ENCODE results near the gene ATP5PD.

ATP5PD gene

GRCh38 chr17:75010683-75011400 lies 35.9 kb downstream of the ATP5PD start (continued):
- TF ChIP-seq, protein P1, sequence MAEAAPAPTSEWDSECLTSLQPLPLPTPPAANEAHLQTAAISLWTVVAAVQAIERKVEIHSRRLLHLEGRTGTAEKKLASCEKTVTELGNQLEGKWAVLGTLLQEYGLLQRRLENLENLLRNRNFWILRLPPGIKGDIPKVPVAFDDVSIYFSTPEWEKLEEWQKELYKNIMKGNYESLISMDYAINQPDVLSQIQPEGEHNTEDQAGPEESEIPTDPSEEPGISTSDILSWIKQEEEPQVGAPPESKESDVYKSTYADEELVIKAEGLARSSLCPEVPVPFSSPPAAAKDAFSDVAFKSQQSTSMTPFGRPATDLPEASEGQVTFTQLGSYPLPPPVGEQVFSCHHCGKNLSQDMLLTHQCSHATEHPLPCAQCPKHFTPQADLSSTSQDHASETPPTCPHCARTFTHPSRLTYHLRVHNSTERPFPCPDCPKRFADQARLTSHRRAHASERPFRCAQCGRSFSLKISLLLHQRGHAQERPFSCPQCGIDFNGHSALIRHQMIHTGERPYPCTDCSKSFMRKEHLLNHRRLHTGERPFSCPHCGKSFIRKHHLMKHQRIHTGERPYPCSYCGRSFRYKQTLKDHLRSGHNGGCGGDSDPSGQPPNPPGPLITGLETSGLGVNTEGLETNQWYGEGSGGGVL (tag by site-specific recombination; IDR thresholded peaks at IDR 0.05): peak; percentile 33
- TF ChIP-seq ZBTB21 (tag by site-specific recombination; IDR thresholded peaks at IDR 0.05) (peak; percentile 94), ZBTB48 (tag by site-specific recombination; IDR thresholded peaks at IDR 0.05) (peak; percentile 52; the same call in 1 of the 2 replicates), ZNF658 (tag by site-specific recombination; IDR thresholded peaks at IDR 0.05) (no peak), SP7 (tag by site-specific recombination; IDR thresholded peaks at IDR 0.05) (peak; percentile 70), KLF7 (tag by site-specific recombination; IDR thresholded peaks at IDR 0.05; ENCODE audit: borderline replicate concordance) (no peak), ZNF324 (tag by site-specific recombination; IDR thresholded peaks at IDR 0.05) (no peak), KLF10 (tag by site-specific recombination; IDR thresholded peaks at IDR 0.05) (no peak), ZNF837 (tag by site-specific recombination; IDR thresholded peaks at IDR 0.05) (no peak), BCL11B (tag by site-specific recombination; IDR thresholded peaks at IDR 0.05; ENCODE audit: low read depth) (no peak), ZNF621 (tag by site-specific recombination; IDR thresholded peaks at IDR 0.05) (no peak), MZF1 (tag by site-specific recombination; IDR thresholded peaks at IDR 0.05; ENCODE audit: borderline replicate concordance) (no peak), ZNF600 (tag by site-specific recombination; IDR thresholded peaks at IDR 0.05) (peak; percentile 86), ZNF138 (tag by site-specific recombination; IDR thresholded peaks at IDR 0.05; ENCODE audit: borderline replicate concordance) (no peak), HOXC10 (CRISPR knock-in tag; IDR thresholded peaks at IDR 0.05) (no peak)
- TF ChIP-seq, protein P2, sequence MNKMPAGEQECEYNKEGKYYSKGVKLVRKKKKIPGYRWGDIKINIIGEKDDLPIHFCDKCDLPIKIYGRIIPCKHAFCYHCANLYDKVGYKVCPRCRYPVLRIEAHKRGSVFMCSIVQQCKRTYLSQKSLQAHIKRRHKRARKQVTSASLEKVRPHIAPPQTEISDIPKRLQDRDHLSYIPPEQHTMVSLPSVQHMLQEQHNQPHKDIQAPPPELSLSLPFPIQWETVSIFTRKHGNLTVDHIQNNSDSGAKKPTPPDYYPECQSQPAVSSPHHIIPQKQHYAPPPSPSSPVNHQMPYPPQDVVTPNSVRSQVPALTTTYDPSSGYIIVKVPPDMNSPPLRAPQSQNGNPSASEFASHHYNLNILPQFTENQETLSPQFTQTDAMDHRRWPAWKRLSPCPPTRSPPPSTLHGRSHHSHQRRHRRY (tag by site-specific recombination; IDR thresholded peaks at IDR 0.05): no peak
- TF ChIP-seq, protein P3, sequence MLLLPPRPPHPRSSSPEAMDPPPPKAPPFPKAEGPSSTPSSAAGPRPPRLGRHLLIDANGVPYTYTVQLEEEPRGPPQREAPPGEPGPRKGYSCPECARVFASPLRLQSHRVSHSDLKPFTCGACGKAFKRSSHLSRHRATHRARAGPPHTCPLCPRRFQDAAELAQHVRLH (tag by site-specific recombination; IDR thresholded peaks at IDR 0.05): no peak
- TF ChIP-seq, protein P4, sequence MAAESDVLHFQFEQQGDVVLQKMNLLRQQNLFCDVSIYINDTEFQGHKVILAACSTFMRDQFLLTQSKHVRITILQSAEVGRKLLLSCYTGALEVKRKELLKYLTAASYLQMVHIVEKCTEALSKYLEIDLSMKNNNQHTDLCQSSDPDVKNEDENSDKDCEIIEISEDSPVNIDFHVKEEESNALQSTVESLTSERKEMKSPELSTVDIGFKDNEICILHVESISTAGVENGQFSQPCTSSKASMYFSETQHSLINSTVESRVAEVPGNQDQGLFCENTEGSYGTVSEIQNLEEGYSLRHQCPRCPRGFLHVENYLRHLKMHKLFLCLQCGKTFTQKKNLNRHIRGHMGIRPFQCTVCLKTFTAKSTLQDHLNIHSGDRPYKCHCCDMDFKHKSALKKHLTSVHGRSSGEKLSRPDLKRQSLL (tag by site-specific recombination; IDR thresholded peaks at IDR 0.05): peak; percentile 69
- TF ChIP-seq, protein P5, sequence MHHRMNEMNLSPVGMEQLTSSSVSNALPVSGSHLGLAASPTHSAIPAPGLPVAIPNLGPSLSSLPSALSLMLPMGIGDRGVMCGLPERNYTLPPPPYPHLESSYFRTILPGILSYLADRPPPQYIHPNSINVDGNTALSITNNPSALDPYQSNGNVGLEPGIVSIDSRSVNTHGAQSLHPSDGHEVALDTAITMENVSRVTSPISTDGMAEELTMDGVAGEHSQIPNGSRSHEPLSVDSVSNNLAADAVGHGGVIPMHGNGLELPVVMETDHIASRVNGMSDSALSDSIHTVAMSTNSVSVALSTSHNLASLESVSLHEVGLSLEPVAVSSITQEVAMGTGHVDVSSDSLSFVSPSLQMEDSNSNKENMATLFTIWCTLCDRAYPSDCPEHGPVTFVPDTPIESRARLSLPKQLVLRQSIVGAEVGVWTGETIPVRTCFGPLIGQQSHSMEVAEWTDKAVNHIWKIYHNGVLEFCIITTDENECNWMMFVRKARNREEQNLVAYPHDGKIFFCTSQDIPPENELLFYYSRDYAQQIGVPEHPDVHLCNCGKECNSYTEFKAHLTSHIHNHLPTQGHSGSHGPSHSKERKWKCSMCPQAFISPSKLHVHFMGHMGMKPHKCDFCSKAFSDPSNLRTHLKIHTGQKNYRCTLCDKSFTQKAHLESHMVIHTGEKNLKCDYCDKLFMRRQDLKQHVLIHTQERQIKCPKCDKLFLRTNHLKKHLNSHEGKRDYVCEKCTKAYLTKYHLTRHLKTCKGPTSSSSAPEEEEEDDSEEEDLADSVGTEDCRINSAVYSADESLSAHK (tag by site-specific recombination; IDR thresholded peaks at IDR 0.05): peak; percentile 90
- TF ChIP-seq, protein P6, sequence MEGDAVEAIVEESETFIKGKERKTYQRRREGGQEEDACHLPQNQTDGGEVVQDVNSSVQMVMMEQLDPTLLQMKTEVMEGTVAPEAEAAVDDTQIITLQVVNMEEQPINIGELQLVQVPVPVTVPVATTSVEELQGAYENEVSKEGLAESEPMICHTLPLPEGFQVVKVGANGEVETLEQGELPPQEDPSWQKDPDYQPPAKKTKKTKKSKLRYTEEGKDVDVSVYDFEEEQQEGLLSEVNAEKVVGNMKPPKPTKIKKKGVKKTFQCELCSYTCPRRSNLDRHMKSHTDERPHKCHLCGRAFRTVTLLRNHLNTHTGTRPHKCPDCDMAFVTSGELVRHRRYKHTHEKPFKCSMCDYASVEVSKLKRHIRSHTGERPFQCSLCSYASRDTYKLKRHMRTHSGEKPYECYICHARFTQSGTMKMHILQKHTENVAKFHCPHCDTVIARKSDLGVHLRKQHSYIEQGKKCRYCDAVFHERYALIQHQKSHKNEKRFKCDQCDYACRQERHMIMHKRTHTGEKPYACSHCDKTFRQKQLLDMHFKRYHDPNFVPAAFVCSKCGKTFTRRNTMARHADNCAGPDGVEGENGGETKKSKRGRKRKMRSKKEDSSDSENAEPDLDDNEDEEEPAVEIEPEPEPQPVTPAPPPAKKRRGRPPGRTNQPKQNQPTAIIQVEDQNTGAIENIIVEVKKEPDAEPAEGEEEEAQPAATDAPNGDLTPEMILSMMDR (tag by site-specific recombination; IDR thresholded peaks at IDR 0.05): peak; percentile 54
- TF ChIP-seq, protein P7, sequence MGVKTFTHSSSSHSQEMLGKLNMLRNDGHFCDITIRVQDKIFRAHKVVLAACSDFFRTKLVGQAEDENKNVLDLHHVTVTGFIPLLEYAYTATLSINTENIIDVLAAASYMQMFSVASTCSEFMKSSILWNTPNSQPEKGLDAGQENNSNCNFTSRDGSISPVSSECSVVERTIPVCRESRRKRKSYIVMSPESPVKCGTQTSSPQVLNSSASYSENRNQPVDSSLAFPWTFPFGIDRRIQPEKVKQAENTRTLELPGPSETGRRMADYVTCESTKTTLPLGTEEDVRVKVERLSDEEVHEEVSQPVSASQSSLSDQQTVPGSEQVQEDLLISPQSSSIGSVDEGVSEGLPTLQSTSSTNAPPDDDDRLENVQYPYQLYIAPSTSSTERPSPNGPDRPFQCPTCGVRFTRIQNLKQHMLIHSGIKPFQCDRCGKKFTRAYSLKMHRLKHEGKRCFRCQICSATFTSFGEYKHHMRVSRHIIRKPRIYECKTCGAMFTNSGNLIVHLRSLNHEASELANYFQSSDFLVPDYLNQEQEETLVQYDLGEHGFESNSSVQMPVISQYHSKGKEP (tag by site-specific recombination; IDR thresholded peaks at IDR 0.05): peak; percentile 51; the same call in 1 of the 2 replicates
- TF ChIP-seq, protein P8, sequence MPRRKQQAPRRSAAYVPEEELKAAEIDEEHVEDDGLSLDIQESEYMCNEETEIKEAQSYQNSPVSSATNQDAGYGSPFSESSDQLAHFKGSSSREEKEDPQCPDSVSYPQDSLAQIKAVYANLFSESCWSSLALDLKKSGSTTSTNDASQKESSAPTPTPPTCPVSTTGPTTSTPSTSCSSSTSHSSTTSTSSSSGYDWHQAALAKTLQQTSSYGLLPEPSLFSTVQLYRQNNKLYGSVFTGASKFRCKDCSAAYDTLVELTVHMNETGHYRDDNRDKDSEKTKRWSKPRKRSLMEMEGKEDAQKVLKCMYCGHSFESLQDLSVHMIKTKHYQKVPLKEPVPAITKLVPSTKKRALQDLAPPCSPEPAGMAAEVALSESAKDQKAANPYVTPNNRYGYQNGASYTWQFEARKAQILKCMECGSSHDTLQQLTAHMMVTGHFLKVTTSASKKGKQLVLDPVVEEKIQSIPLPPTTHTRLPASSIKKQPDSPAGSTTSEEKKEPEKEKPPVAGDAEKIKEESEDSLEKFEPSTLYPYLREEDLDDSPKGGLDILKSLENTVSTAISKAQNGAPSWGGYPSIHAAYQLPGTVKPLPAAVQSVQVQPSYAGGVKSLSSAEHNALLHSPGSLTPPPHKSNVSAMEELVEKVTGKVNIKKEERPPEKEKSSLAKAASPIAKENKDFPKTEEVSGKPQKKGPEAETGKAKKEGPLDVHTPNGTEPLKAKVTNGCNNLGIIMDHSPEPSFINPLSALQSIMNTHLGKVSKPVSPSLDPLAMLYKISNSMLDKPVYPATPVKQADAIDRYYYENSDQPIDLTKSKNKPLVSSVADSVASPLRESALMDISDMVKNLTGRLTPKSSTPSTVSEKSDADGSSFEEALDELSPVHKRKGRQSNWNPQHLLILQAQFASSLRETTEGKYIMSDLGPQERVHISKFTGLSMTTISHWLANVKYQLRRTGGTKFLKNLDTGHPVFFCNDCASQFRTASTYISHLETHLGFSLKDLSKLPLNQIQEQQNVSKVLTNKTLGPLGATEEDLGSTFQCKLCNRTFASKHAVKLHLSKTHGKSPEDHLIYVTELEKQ (tag by site-specific recombination; IDR thresholded peaks at IDR 0.05; ENCODE audit: borderline replicate concordance): peak; percentile 70; the same call in 1 of the 2 replicates
- TF ChIP-seq, protein P9, sequence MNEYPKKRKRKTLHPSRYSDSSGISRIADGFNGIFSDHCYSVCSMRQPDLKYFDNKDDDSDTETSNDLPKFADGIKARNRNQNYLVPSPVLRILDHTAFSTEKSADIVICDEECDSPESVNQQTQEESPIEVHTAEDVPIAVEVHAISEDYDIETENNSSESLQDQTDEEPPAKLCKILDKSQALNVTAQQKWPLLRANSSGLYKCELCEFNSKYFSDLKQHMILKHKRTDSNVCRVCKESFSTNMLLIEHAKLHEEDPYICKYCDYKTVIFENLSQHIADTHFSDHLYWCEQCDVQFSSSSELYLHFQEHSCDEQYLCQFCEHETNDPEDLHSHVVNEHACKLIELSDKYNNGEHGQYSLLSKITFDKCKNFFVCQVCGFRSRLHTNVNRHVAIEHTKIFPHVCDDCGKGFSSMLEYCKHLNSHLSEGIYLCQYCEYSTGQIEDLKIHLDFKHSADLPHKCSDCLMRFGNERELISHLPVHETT (tag by site-specific recombination; IDR thresholded peaks at IDR 0.05): no peak; the same call in 1 of the 2 replicates
